ENCODE data around the gene PHKG1. TPM values are rescaled to one million over a fixed set of nuclear protein-coding genes. Genes with fewer than 3 reads are reported as not detected.

PHKG1 gene
- total and polyA plus RNA-seq, 2 of the 8 experiments (the other 6 are each of a cell fraction or from before 2014, with no cell fraction given) = 0.03 to 0.61 TPM

DNA sequence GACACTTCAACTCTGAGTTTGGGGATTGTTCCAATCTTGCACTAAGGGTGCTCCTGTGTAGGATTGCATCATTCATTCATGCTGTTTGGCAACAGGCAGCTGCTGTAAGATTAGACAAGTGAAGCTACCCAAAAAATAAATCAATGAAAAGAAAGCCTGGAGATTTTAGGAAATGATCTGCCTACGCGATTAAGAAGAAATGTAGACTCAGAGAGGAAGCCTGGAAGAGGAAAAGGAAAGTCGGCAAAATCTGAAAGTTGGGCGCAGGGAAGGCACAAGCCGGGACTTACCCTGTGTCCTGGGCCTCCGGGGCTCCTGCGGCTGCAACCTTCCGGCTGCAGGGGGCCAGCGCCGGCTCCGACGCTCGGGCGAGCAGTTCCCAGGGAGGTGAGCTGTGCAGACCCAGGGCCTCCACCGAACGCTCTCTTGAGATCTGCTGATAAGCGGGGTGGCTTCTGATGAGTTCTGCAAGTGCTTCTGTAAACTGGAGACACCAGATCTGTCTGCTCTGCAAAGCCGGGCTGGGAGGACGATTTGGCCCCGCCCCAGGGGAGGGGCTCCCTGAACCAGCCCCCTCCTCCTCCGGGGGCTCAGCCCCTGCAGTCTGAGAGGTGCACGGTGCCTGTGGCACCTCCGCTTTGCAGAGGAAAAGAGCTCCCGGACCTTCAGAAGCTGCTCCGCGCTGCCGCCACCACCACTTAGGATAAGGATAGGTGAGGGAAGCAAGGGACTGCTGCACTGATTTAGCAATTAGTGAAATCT is 58.9 kb downstream of the PHKG1 start:
- WGBS, 2 experiments (ENCODE audit: extremely low coverage in 1 of 2, insufficient coverage in 1 of 2, insufficient read length in 1 of 2, insufficient replicate concordance in 2 of 2, low coverage in 1 of 2, low lambda C conversion rate in 2 of 2, missing lambda C conversion rate in 1 of 2) = 2% methylated on average over 23 of the region's 27 CpGs; no CpG with 5 or more reads in 1 of the 2 experiments
- Histone ChIP-seq H4K20me1 (replicated peaks in 1 of 2; ENCODE audit: control insufficient read depth in 1 of 2, insufficient read depth in 2 of 2, low read length in 2 of 2) (no peaks in the 10 kb centered on the region), H3K4me3 (ENCODE audit: extremely low read depth in 1 of 4, insufficient read depth in 2 of 4, low read depth in 3 of 4, low read length in 4 of 4) (peak overlapping the region; percentile 74 to 94 (median 80)), H2BK12ac (ENCODE audit: low read depth, low read length) (no peak overlapping the region), H4K8ac (ENCODE audit: extremely low read depth, insufficient read depth, low read length) (no peak overlapping the region), H4K91ac (replicated peaks; ENCODE audit: insufficient read length, low read length) (no peak overlapping the region), H3K27ac (ENCODE audit: low read depth, low read length) (peak overlapping the region; percentile 52), H2BK15ac (ENCODE audit: low read length) (no peak overlapping the region), H3K79me2 (ENCODE audit: control insufficient read depth in 1 of 2, insufficient read depth in 2 of 2, low read length in 2 of 2) (peaks cover 0 to 18% of the 10 kb centered on the region in 2 experiments; a peak in 2 of 4 replicates), H3K4ac (replicated peaks; ENCODE audit: insufficient read length, low read depth, low read length) (no peak overlapping the region), H3K23me2 (ENCODE audit: low read depth, low read length) (no peaks in the 10 kb centered on the region), H3K9ac (replicated peaks in 1 of 4; ENCODE audit: extremely low read depth in 1 of 4, low read depth in 3 of 4, low read length in 3 of 4) (peak overlapping the region; percentile 66 to 79 (median 70)), H3K27me3 (replicated peaks in 1 of 4; ENCODE audit: control insufficient read depth in 3 of 4, extremely low read depth in 1 of 4, insufficient read depth in 3 of 4, low read length in 3 of 4) (no peaks in the 10 kb centered on the region), H2BK20ac (ENCODE audit: low read length) (no peak overlapping the region), H4K5ac (ENCODE audit: insufficient read length, low read depth, low read length) (peak overlapping the region; percentile 23), H2AFZ (ENCODE audit: low read length) (0 out of 2 replicates have a peak overlapping the region, but pooled peaks have one; percentile 55), H3K4me1 (replicated peaks in 1 of 4; ENCODE audit: control insufficient read depth in 3 of 4, insufficient read depth in 4 of 4, low read length in 3 of 4) (no peaks in the 10 kb centered on the region), H2BK5ac (ENCODE audit: low read depth, low read length) (peak overlapping the region; percentile 61; the same call in 1 of the 2 replicates), H3K56ac (replicated peaks; ENCODE audit: insufficient read length, low read depth, low read length) (no peak overlapping the region), H3K9me3 (ENCODE audit: insufficient read depth in 2 of 2, low read depth in 1 of 2, low read length in 1 of 2) (no peaks in the 10 kb centered on the region), H3K18ac (ENCODE audit: extremely low read depth, low read length) (peak overlapping the region; percentile 17), H3K79me1 (ENCODE audit: low read depth, low read length) (no peaks in the 10 kb centered on the region; the same call in 1 of the 2 replicates), H3K36me3 (ENCODE audit: control insufficient read depth in 2 of 4, insufficient read depth in 4 of 4, low read length in 3 of 4) (peaks cover 2 to 30% (median 11%) of the 10 kb centered on the region in 4 experiments; a peak in 7 of 8 replicates), H2AK5ac (ENCODE audit: low read depth, low read length) (no peak overlapping the region), H3K23ac (ENCODE audit: insufficient read length) (no peak overlapping the region), H2BK120ac (replicated peaks; ENCODE audit: low read depth, low read length) (no peak overlapping the region), H3K14ac (ENCODE audit: insufficient read length) (no peak overlapping the region), H3K4me2 (ENCODE audit: insufficient read depth in 1 of 2, low read depth in 2 of 2, low read length in 2 of 2) (peak overlapping the region; percentile 59 to 68)
- peak; percentile 81 to 91 for DNase-seq (ENCODE audit: low read depth in 1 of 2, low spot score in 2 of 2)
- no peak for FAIRE-seq
- POLR2A ChIA-PET (ENCODE audit: partially characterized antibody) = interaction anchor here (0.6 to 44.4 kb wide), 14 partner anchors 10 to 404 kb away, joined by 3 to 869 read pairs (median 6); partner anchors contain the start of genes CCT6A, CHCHD2, NIPSNAP2 and PHKG1
- CTCF ChIA-PET (ENCODE audit: partially characterized antibody) = interaction anchor here (1.1 to 2.4 kb wide), 5 partner anchors 12 to 291 kb away, joined by 3 to 8 read pairs (median 4); no protein-coding TSS in a partner anchor
- TF ChIP-seq RBBP5 (IDR thresholded peaks at IDR 0.05; ENCODE audit: borderline replicate concordance, low read depth, low read length) (no peak), TAF1 (IDR thresholded peaks at IDR 0.05; ENCODE audit: low read depth, low read length) (peak; percentile 90), ZNF274 (IDR thresholded peaks at IDR 0.05; ENCODE audit: borderline replicate concordance, extremely low read depth, low read length) (no peak), SIX5 (IDR thresholded peaks at IDR 0.05; ENCODE audit: low read depth, low read length) (no peak), TCF12 (IDR thresholded peaks at IDR 0.05; ENCODE audit: low read depth, low read length) (no peak), TAF7 (optimal IDR thresholded peaks at IDR 0.05; ENCODE audit: borderline replicate concordance, low read depth, low read length) (peak; percentile 76), POLR2A (IDR thresholded peaks at IDR 0.05; ENCODE audit: control extremely low read depth in 1 of 2, low read depth in 2 of 2, low read length in 2 of 2) (peak in 1 of 2 experiments; percentile 87; a peak in 2 of 3 replicates), BACH1 (IDR thresholded peaks at IDR 0.05; ENCODE audit: low read length) (no peak), HDAC6 (IDR thresholded peaks at IDR 0.05; ENCODE audit: low read depth, low read length) (no peak), SIN3A (conservative IDR thresholded peaks at IDR 0.05 in 1 of 2, IDR thresholded peaks at IDR 0.05 in 1 of 2; ENCODE audit: low read depth in 1 of 2, low read length in 2 of 2) (0 out of 4 replicates have a peak, but pooled peaks of 1 of the 2 experiments have one; percentile 31)
- TF ChIP-seq, protein P1, sequence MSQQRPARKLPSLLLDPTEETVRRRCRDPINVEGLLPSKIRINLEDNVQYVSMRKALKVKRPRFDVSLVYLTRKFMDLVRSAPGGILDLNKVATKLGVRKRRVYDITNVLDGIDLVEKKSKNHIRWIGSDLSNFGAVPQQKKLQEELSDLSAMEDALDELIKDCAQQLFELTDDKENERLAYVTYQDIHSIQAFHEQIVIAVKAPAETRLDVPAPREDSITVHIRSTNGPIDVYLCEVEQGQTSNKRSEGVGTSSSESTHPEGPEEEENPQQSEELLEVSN (IDR thresholded peaks at IDR 0.05) = no peak

Measured in H1 (cell line).